DND-41 (cell line): ENCODE measurements around the gene RAB7A.

ENCODE experiments used
- CTCF ChIP-seq: IDR thresholded peaks from 2 replicates; pipeline ENCODE4 v1.5.1; 2012; ENCODE audit warnings: borderline replicate concordance, low read length, moderate library complexity, mild to moderate bottlenecking; ENCODE audit not compliant: poor library complexity, severe bottlenecking; ENCODE audit errors: extremely low read depth
- EZH2 ChIP-seq: IDR thresholded peaks from 3 replicates; pipeline ENCODE4 v1.6.1; 2012; ENCODE audit warnings: borderline replicate concordance, low read depth, mild to moderate bottlenecking, moderate library complexity, low read length, inconsistent platforms; ENCODE audit not compliant: severe bottlenecking

GRCh38 chr3:128851601-128852000 lies 125.6 kb downstream of the RAB7A start:
- TF ChIP-seq CTCF = no peak
- no peak for TF ChIP-seq EZH2
